Activated effector memory CD4-positive, alpha-beta T cell treated with Interleukin-2 at 50 U/mL for 16 hours (primary cell): ENCODE measurements around the gene CFH.
"Not testable (repeated sequence)": the region's sequence is repeated elsewhere in the genome, so short reads cannot be mapped to it uniquely, and the experiment has no call there.

ENCODE experiments used
- DNase-seq: peaks from one replicate; pipeline ENCODE4 v3.0.0-alpha.2; 2020

CFH gene

GRCh38 chr1:196669693-196670092 is 17.9 kb downstream of the CFH start:
- no peak for DNase-seq

- no peak for DNase-seq
Observed at GRCh38 chr1:196674908-196675307, 23.1 kb downstream of the CFH start.

- DNase-seq = no peak
Observed at GRCh38 chr1:196677781-196678509, 26.1 kb downstream of the CFH start.

- no peak for DNase-seq
Observed at GRCh38 chr1:196678510-196678884, 26.7 kb downstream of the CFH start.

GRCh38 chr1:196680107-196680506 is 28.3 kb downstream of the CFH start:
- no peak for DNase-seq

GRCh38 chr1:196684476-196684875 is 32.6 kb downstream of the CFH start:
- no peak for DNase-seq

- no peak for DNase-seq
Observed at GRCh38 chr1:196685506-196685905, 33.7 kb downstream of the CFH start.

- DNase-seq = no peak
Observed at GRCh38 chr1:196689001-196689400, 37.2 kb downstream of the CFH start.

GRCh38 chr1:196690582-196690981 is 38.7 kb downstream of the CFH start:
- no peak for DNase-seq

- DNase-seq = no peak
Observed at GRCh38 chr1:196698993-196699392, 47.1 kb downstream of the CFH start.

GRCh38 chr1:196701144-196701543 is 49.3 kb downstream of the CFH start:
- DNase-seq = no peak

GRCh38 chr1:196709892-196710291 is 58.0 kb downstream of the CFH start:
- DNase-seq = not testable (repeated sequence)

GRCh38 chr1:196717868-196718267 is 66.0 kb downstream of the CFH start:
- no peak for DNase-seq

- DNase-seq = peak; percentile 1
Observed at GRCh38 chr1:196723325-196724185, 71.7 kb downstream of the CFH start.

GRCh38 chr1:196732526-196732925 is 80.7 kb downstream of the CFH start:
- no peak for DNase-seq

- DNase-seq = no peak
Observed at GRCh38 chr1:196733091-196733970, 81.5 kb downstream of the CFH start.

GRCh38 chr1:196734006-196734405 is 82.2 kb downstream of the CFH start:
- no peak for DNase-seq

- no peak for DNase-seq
Observed at GRCh38 chr1:196734460-196734859, 82.6 kb downstream of the CFH start.

- no peak for DNase-seq
Observed at GRCh38 chr1:196738730-196739129, 86.9 kb downstream of the CFH start.

- not testable (repeated sequence) for DNase-seq
Observed at GRCh38 chr1:196743244-196743643, 91.4 kb downstream of the CFH start.

GRCh38 chr1:196765019-196765740 is 113.3 kb downstream of the CFH start:
- not testable (repeated sequence) for DNase-seq

- not testable (repeated sequence) for DNase-seq
Observed at GRCh38 chr1:196769823-196770222, 118.0 kb downstream of the CFH start.

GRCh38 chr1:196773713-196774112 is 121.9 kb downstream of the CFH start:
- no peak for DNase-seq
